Stomach (tissue), 9 donors: Measurements from ENCODE around the gene ACAT1. TPM values are rescaled to one million over a fixed set of nuclear protein-coding genes. Genes with fewer than 3 reads are reported as not detected.
A peak's percentile ranks its signal among the peaks of the same experiment; 100 is the strongest.
"Not testable (repeated sequence)": the region's sequence is repeated elsewhere in the genome, so short reads cannot be mapped to it uniquely, and the experiment has no call there.

ENCODE experiments used
- DNase-seq, 2 donors: peaks; one replicate each; pipeline versions ENCODE4 v3.0.0 to v3.0.0-alpha.2; 2013 to 2019
- H3K27ac ChIP-seq, 5 donors: fragments of 200-600 bp in 4 of 5; sonication (generic) in 4 of 5; one replicate each; pipeline ENCODE4 v1.5.1; 2013 to 2019; ENCODE audit warnings: mild to moderate bottlenecking in 1 of 5, moderate library complexity in 1 of 5
- H3K27me3 ChIP-seq, 3 donors: fragments of 200-600 bp; sonication (generic); one replicate each; pipeline ENCODE4 v1.5.1; 2017 to 2019; ENCODE audit warnings: mixed run types in 1 of 3
- H3K36me3 ChIP-seq, 4 donors: fragments of 200-600 bp; sonication (generic); 1 replicate in 3 of 4; 2 replicates in 1 of 4; pipeline ENCODE4 v1.5.1; 2016 to 2019
- H3K4me1 ChIP-seq, 4 donors: fragments of 200-600 bp; sonication (generic); one replicate each; pipeline ENCODE4 v1.5.1; 2016 to 2019
- H3K4me3 ChIP-seq, 4 donors: fragments of 200-600 bp; sonication (generic) in 3 of 4; one replicate each; pipeline ENCODE4 v1.5.1; 2016 to 2019; ENCODE audit warnings: mild to moderate bottlenecking in 1 of 4
- H3K9me3 ChIP-seq, 4 donors: fragments of 200-600 bp; sonication (generic); one replicate each; pipeline ENCODE4 v1.5.1; 2016 to 2019
- EP300 ChIP-seq: sonication (generic); formaldehyde crosslinking; IDR thresholded peaks from one replicate; pipeline ENCODE4 v1.6.1; 2017; ENCODE audit warnings: antibody characterized with exemption
- POLR2A ChIP-seq, 4 donors: fragments of 450-650 bp; IDR thresholded peaks; one replicate each; pipeline ENCODE4 v1.6.1; 2016; ENCODE audit warnings: antibody characterized with exemption in 4 of 4, control low read depth in 2 of 4, mild to moderate bottlenecking in 1 of 4, moderate library complexity in 1 of 4
- POLR2AphosphoS5 ChIP-seq, 3 donors: sonication (generic); formaldehyde crosslinking; IDR thresholded peaks; one replicate each; pipeline ENCODE4 v1.6.1; 2016; ENCODE audit warnings: antibody characterized with exemption in 3 of 3
- WGBS, 5 donors: extraction: QIAGEN DNeasy Blood & Tissue Kit in 3 of 5; methylation state at CpG; one replicate each; pipeline versions ENCODE4 v1.1.5 to v1.1.7; 2013 to 2018; 5-methylcytosine and 5-hydroxymethylcytosine counted together
- intact Hi-C: fragments of 100-400 bp; cut with DNase I; formaldehyde crosslinking; loops from one replicate; pipeline ENCODE4 v1.15.1; 2023; ENCODE audit warnings: low total_unique reads
- polyA plus RNA-seq, 3 donors: library from polyadenylated mRNA; stranded (reverse); fragments of 200-250 nt; gene quantifications; one replicate each; pipeline ENCODE4 v1.2.3, GENCODE V29; 2013
- total RNA-seq, 5 donors: library from RNA; depleted of rRNA; stranded (reverse); fragments of >200 nt; gene quantifications; one replicate each; pipeline versions ENCODE4 v1.1.0 to v1.2.3, GENCODE V29; 2014 to 2016
- TF ChIP-seq, protein P1 (sequence below), 7 experiments: fragments of 450-650 bp in 4 of 7; fragments of 200-600 bp in 3 of 7; sonication (generic) in 3 of 7; IDR thresholded peaks; one replicate each; pipeline ENCODE4 v1.5.1; 2016 to 2019; ENCODE audit warnings: antibody characterized with exemption in 7 of 7, control low read depth in 2 of 7, mild to moderate bottlenecking in 1 of 7
- donor health status: healthy with polysubstance abuse.
- donor health status: Bipolar disorder and iron deficiency.
- donor health status: healthy.

ACAT1 gene
- total and polyA plus RNA-seq, 8 donors, result 24.1 to 162 (median 80.8) TPM

GRCh38 chr11:108111126-108111525 lies 10.2 kb upstream of the ACAT1 start:
- H3K36me3 ChIP-seq, result peaks cover 0 to 9% (median 4%) of the 10 kb centered on the region in 4 donors
- 89 to 95% (median 92%) methylated on average over 4 of the region's 4 CpGs for WGBS, 5 donors
- TF ChIP-seq POLR2A (IDR thresholded peaks at IDR 0.05) (no peak), POLR2AphosphoS5 (IDR thresholded peaks at IDR 0.05) (no peak), EP300 (no peak)
- TF ChIP-seq, protein P1, sequence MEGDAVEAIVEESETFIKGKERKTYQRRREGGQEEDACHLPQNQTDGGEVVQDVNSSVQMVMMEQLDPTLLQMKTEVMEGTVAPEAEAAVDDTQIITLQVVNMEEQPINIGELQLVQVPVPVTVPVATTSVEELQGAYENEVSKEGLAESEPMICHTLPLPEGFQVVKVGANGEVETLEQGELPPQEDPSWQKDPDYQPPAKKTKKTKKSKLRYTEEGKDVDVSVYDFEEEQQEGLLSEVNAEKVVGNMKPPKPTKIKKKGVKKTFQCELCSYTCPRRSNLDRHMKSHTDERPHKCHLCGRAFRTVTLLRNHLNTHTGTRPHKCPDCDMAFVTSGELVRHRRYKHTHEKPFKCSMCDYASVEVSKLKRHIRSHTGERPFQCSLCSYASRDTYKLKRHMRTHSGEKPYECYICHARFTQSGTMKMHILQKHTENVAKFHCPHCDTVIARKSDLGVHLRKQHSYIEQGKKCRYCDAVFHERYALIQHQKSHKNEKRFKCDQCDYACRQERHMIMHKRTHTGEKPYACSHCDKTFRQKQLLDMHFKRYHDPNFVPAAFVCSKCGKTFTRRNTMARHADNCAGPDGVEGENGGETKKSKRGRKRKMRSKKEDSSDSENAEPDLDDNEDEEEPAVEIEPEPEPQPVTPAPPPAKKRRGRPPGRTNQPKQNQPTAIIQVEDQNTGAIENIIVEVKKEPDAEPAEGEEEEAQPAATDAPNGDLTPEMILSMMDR (IDR thresholded peaks at IDR 0.05), result no peak
- no peak overlapping the region for H3K27ac ChIP-seq
- H3K4me3 ChIP-seq, result no peak overlapping the region
- no peaks in the 10 kb centered on the region for H3K9me3 ChIP-seq
- DNase-seq, result no peak
- intact Hi-C loops, result no loop called here
- no peaks in the 10 kb centered on the region for H3K27me3 ChIP-seq
- H3K4me1 ChIP-seq, result peaks cover 6 to 15% (median 10%) of the 10 kb centered on the region in 4 donors

DNA sequence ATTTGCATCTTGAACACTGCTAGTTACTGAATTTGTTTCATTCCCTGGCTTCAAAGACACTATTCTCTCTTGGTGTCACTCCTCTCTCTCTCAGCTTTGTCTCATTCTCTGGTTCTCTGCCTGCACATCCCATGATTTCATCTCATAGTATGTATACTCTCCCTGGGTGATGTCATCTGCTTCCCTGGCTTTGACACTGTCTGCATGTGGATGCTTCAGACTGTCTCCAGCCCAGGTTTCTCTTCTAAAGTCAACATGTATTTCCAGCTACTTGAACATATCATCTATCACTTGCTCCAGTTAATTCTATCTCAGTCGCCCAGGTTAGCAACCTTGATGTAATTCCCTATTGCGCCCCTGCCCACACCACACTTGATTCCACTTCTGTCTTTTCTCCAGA lies 9.3 kb upstream of the ACAT1 start:
- H3K27me3 ChIP-seq, result no peaks in the 10 kb centered on the region
- H3K4me1 ChIP-seq, result peaks cover 6 to 18% (median 11%) of the 10 kb centered on the region in 4 donors
- peaks cover 0 to 8% (median 2%) of the 10 kb centered on the region in 4 donors for H3K36me3 ChIP-seq
- DNase-seq, result no peak
- H3K4me3 ChIP-seq, result no peak overlapping the region
- no peaks in the 10 kb centered on the region for H3K9me3 ChIP-seq
- TF ChIP-seq EP300 (no peak), POLR2A (IDR thresholded peaks at IDR 0.05) (no peak), POLR2AphosphoS5 (IDR thresholded peaks at IDR 0.05) (no peak)
- TF ChIP-seq, protein P1 (IDR thresholded peaks at IDR 0.05), result no peak
- H3K27ac ChIP-seq, result no peak overlapping the region
- intact Hi-C loops, result no loop called here
- WGBS, 5 donors, result 84 to 97% (median 94%) methylated on average over 2 of the region's 2 CpGs

DNA sequence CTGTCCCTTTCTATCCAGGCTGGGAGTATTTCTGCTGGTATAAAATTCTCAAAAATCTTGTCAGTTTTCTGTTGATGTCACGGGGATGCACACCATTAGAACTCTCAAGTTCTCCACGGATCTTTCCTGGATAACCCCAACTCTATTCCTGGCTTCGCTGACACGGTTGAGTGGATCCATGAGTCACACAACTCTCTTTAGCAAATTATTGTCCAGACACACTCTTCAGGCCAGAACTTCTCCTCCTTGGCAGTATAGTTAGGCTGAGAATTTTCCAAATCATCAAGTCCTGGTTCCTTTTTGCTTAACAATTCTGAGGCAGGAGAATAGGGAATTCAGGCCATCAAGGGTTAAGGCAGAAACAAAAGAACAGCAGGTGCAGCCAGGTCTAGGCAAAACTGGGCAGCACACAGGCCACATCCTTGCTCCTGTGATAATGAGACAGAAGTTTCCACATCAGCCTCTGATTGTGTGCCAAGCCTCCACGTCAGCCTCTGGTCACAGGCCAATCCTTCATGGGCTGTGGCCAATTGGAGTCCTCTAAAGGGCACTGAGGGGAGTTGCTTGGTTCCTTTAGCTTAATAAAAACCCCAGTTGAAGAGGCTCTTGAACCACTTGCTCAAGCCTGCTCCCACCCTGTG lies 5.7 kb upstream of the ACAT1 start:
- WGBS, 5 donors, result 25 to 44% (median 33%) methylated on average over 5 of the region's 5 CpGs
- peaks cover 0 to 8% (median 0%) of the 10 kb centered on the region in 4 donors for H3K36me3 ChIP-seq
- peak overlapping the region; percentile 67 to 85 (median 75) for H3K27ac ChIP-seq
- no peaks in the 10 kb centered on the region for H3K9me3 ChIP-seq
- intact Hi-C loops, result no loop called here
- no peaks in the 10 kb centered on the region for H3K27me3 ChIP-seq
- peak; percentile 72 to 91 for DNase-seq
- no peak overlapping the region for H3K4me3 ChIP-seq
- TF ChIP-seq POLR2A (IDR thresholded peaks at IDR 0.05) (no peak), POLR2AphosphoS5 (IDR thresholded peaks at IDR 0.05) (peak; percentile 38 to 81 (median 70))
- peaks cover 6 to 21% (median 11%) of the 10 kb centered on the region in 4 donors for H3K4me1 ChIP-seq

DNA sequence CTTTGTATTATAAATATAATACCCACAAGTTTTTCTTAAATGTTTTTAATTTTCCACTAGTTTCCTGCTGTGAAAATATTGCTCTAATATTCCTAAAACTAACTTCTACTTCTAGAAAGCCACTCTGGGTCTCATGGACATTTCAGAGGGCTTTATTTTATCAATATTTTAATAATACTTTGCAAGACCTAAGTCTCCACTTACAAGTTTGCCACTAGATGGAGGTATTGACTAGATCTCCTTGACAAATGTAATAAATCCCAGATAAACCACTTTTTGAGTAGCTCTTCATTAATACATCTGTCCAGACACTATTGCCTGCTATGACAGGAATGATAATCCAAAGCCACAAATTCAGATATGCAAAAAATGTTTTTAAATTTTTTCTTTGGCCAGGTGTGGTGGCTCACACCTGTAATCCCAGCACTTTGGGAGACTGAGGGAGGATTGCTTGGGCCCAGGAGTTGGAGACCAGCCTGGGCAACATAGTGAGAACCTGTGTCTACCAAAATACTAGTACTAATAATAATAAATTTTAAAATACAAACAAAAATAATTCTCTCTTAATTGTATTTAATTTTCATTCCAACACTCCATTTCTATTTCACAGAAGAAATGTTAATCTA lies 3.5 kb upstream of the ACAT1 start:
- H3K27ac ChIP-seq, result no peak overlapping the region
- H3K36me3 ChIP-seq, result no peaks in the 10 kb centered on the region
- peak in 1 of 2 donors; percentile 70 for DNase-seq
- TF ChIP-seq POLR2AphosphoS5 (IDR thresholded peaks at IDR 0.05), result no peak
- TF ChIP-seq, protein P1 (IDR thresholded peaks at IDR 0.05), result peak in 4 of 7 experiments; percentile 20 to 62 (median 35)
- no peaks in the 10 kb centered on the region for H3K9me3 ChIP-seq
- H3K4me1 ChIP-seq, result peaks cover 12 to 38% (median 28%) of the 10 kb centered on the region in 4 donors
- no peak overlapping the region for H3K4me3 ChIP-seq
- intact Hi-C loops, result no loop called here
- H3K27me3 ChIP-seq, result no peaks in the 10 kb centered on the region

GRCh38 chr11:108120936-108121273 lies 462 bp upstream of the ACAT1 start:
- peak overlapping the region; percentile 70 to 89 (median 81) for H3K4me3 ChIP-seq
- H3K27me3 ChIP-seq, DNase-seq, H3K36me3 ChIP-seq, intact Hi-C loops, H3K9me3 ChIP-seq: not testable (repeated sequence)
- H3K4me1 ChIP-seq, result peaks cover 21 to 47% (median 42%) of the 10 kb centered on the region in 4 donors
- 53 to 66% (median 60%) methylated on average over 7 of the region's 7 CpGs for WGBS, 5 donors
- H3K27ac ChIP-seq, result peak overlapping the region; percentile 91 to 97 (median 93)
